Gastrocnemius medialis (tissue), 4 donors: Measurements from ENCODE around the gene RDH13. TPM values are rescaled to one million over a fixed set of nuclear protein-coding genes. Genes with fewer than 3 reads are reported as not detected.
A peak's percentile ranks its signal among the peaks of the same experiment; 100 is the strongest.

ENCODE experiments used
- ATAC-seq, 2 donors: fragments of 150-250 bp; one replicate each; pipeline ENCODE4 v1.9.1; 2016
- DNase-seq, 2 donors: peaks; one replicate each; pipeline ENCODE4 v3.0.0-alpha.2; 2019
- H3K27ac ChIP-seq, 4 donors: fragments of 200-600 bp; sonication (generic); 1 replicate in 1 of 4; 2 replicates in 3 of 4; pipeline ENCODE4 v1.5.1; 2016 to 2018; ENCODE audit warnings: mild to moderate bottlenecking in 2 of 4, moderate library complexity in 1 of 4
- H3K27me3 ChIP-seq, 3 donors: fragments of 200-600 bp; sonication (generic) in 2 of 3; 1 replicate in 1 of 3; 2 replicates in 2 of 3; pipeline versions ENCODE4 v1.5.1 to v1.6.0; 2016 to 2019; ENCODE audit warnings: mild to moderate bottlenecking in 1 of 3, moderate library complexity in 1 of 3
- H3K36me3 ChIP-seq, 2 donors: fragments of 200-600 bp; sonication (generic) in 1 of 2; one replicate each; pipeline ENCODE4 v1.5.1; 2017 to 2018
- H3K4me1 ChIP-seq, 2 donors: fragments of 200-600 bp; sonication (generic) in 1 of 2; one replicate each; pipeline ENCODE4 v1.5.1; 2016 to 2017; ENCODE audit warnings: mild to moderate bottlenecking in 2 of 2
- H3K4me3 ChIP-seq, 4 donors: fragments of 200-600 bp; sonication (generic) in 3 of 4; 1 replicate in 1 of 4; 2 replicates in 3 of 4; pipeline ENCODE4 v1.5.1; 2016 to 2019; ENCODE audit warnings: mild to moderate bottlenecking in 2 of 4
- H3K9me3 ChIP-seq, 3 donors: fragments of 200-600 bp; sonication (generic) in 2 of 3; 1 replicate in 1 of 3; 2 replicates in 2 of 3; pipeline ENCODE4 v1.5.1; 2016 to 2019
- CTCF ChIP-seq, 5 experiments: fragments of 450-650 bp in 3 of 5; fragments of 200-600 bp in 2 of 5; sonication (generic) in 2 of 5; IDR thresholded peaks in 4 of 5; conservative IDR thresholded peaks in 1 of 5; 1 replicate in 4 of 5; 2 replicates in 1 of 5; pipeline ENCODE4 v1.5.1; 2016 to 2019; ENCODE audit warnings: antibody characterized with exemption in 5 of 5, mild to moderate bottlenecking in 3 of 5, moderate library complexity in 3 of 5
- POLR2A ChIP-seq, 2 donors: fragments of 450-650 bp; IDR thresholded peaks; one replicate each; pipeline ENCODE4 v1.6.1; 2017; ENCODE audit warnings: antibody characterized with exemption in 2 of 2, mild to moderate bottlenecking in 2 of 2, moderate library complexity in 2 of 2
- in situ Hi-C, 4 donors: fragments of 200-750 bp; cut with MboI; loops; one replicate each; pipeline versions ENCODE4 v1.15.0 to v1.8.0; 2017; ENCODE audit warnings: low sequenced_read_pairs in 4 of 4
- intact Hi-C: fragments of 100-400 bp; cut with DNase I; formaldehyde crosslinking; loops from one replicate; pipeline ENCODE4 v1.15.1; 2023; ENCODE audit warnings: low total_unique reads
- total RNA-seq, 4 donors: library from RNA; depleted of rRNA; stranded (reverse); fragments of >200 nt; gene quantifications; one replicate each; pipeline versions ENCODE4 v1.1.0 to v1.2.3, GENCODE V29; 2016

RDH13 gene
- total RNA-seq, 4 donors from 2014 or later, result 5.2 to 10.5 (median 7.6) TPM

GRCh38 chr19:55080968-55081769, 18.2 kb upstream of the RDH13 start:
- H3K27me3 ChIP-seq, result peaks cover 75 to 84% (median 78%) of the 10 kb centered on the region in 3 donors

DNA sequence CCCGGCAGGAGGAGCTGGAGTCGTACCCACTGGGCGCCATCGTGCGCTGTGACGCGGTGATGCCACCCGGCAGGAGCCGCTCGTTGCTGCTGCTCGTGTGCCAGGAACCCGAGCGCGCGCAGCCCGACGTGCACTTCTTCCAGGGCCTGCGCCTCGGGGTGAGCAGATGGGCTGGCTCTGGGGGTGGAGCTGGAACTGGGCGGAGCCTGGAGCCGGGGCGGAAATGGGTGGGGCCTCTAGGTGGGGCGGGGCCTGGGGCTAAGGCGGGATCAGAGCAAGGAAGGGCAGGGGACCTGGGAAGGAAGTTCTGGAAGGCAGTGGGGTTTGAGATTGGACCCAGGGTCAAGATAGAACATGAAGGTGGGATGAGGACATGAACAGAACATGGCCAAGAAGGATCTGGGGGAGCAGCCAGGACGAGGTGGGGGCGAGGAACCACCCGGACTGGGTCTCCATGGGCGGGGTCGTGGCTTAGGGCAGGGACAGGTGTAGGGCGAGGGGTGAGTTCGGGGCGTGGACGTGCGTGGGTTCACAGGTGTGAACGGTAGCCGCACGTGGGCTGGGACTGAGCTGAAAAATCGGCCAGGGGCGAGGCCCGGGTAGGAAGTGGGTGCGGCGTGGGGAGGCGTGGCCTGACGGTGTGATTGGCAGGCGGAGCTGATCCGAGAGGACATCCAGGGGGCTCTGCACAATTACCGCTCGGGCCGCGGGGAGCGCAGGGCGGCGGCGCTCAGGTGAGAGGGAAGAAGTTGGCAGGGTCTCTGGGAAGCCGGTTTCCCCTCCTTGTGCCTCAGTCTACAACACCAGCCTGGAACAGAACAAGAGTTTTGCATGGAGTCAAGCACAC, 17.4 kb upstream of the RDH13 start:
- Histone ChIP-seq H3K27ac (no peak overlapping the region), H3K36me3 (no peaks in the 10 kb centered on the region), H3K4me1 (peaks cover 6 to 18% of the 10 kb centered on the region in 2 donors), H3K4me3 (peak overlapping the region; percentile 26 to 63 (median 52)), H3K27me3 (peaks cover 66 to 84% (median 72%) of the 10 kb centered on the region in 3 donors), H3K9me3 (no peaks in the 10 kb centered on the region)
- in situ Hi-C loops, result loop anchor here in 1 of 4 donors (10.0 kb wide), 1 partner anchor 84 kb away; the partner anchor contains the start of gene DNAAF3
- DNase-seq (no peak), ATAC-seq (peak; percentile 17 to 61)
- intact Hi-C loops, result no loop called here
- TF ChIP-seq POLR2A (IDR thresholded peaks at IDR 0.05) (no peak), CTCF (IDR thresholded peaks at IDR 0.05 in 4 of 5, conservative IDR thresholded peaks at IDR 0.05 in 1 of 5) (no peak)

More at GRCh38 chr19:55080968-55081769, 18.2 kb upstream of the RDH13 start:
- H3K27ac ChIP-seq, result no peak overlapping the region
- ATAC-seq (peak; percentile 28 to 57), DNase-seq (peak; percentile 34 to 48)
- no peaks in the 10 kb centered on the region for H3K36me3 ChIP-seq
- H3K4me1 ChIP-seq, result peaks cover 6 to 19% of the 10 kb centered on the region in 2 donors
- no peaks in the 10 kb centered on the region for H3K9me3 ChIP-seq
- in situ Hi-C loops (loop anchor here in 1 of 4 donors (10.0 kb wide), 1 partner anchor 84 kb away; the partner anchor contains the start of gene DNAAF3), intact Hi-C loops (no loop called here)
- H3K4me3 ChIP-seq, result peak overlapping the region; percentile 45 to 63 (median 52)
- TF ChIP-seq CTCF (IDR thresholded peaks at IDR 0.05 in 4 of 5, conservative IDR thresholded peaks at IDR 0.05 in 1 of 5) (no peak), POLR2A (IDR thresholded peaks at IDR 0.05) (no peak)

GRCh38 chr19:55079400-55080038, 16.6 kb upstream of the RDH13 start:
- H3K27ac ChIP-seq, result no peak overlapping the region
- H3K9me3 ChIP-seq, result no peaks in the 10 kb centered on the region
- intact Hi-C loops (no loop called here), in situ Hi-C loops (loop anchor here in 1 of 4 donors (10.0 kb wide), 1 partner anchor 85 kb away; the partner anchor contains the start of gene DNAAF3)
- ATAC-seq (no peak), DNase-seq (no peak)
- no peaks in the 10 kb centered on the region for H3K36me3 ChIP-seq
- H3K27me3 ChIP-seq, result peaks cover 61 to 80% (median 71%) of the 10 kb centered on the region in 3 donors
- H3K4me3 ChIP-seq, result no peak overlapping the region
- TF ChIP-seq CTCF (IDR thresholded peaks at IDR 0.05 in 4 of 5, conservative IDR thresholded peaks at IDR 0.05 in 1 of 5), result no peak
- TF ChIP-seq POLR2A (IDR thresholded peaks at IDR 0.05), result no peak
- peaks cover 6 to 18% of the 10 kb centered on the region in 2 donors for H3K4me1 ChIP-seq

- Histone ChIP-seq H3K4me3 (no peak overlapping the region), H3K4me1 (peaks cover 6 to 18% of the 10 kb centered on the region in 2 donors), H3K27ac (no peak overlapping the region), H3K36me3 (no peaks in the 10 kb centered on the region), H3K27me3 (peaks cover 56 to 78% (median 66%) of the 10 kb centered on the region in 3 donors), H3K9me3 (no peaks in the 10 kb centered on the region)
- no peak for DNase-seq
- in situ Hi-C loops, result no loop called here
- intact Hi-C loops, result no loop called here
- no peak for ATAC-seq
- TF ChIP-seq CTCF (IDR thresholded peaks at IDR 0.05 in 4 of 5, conservative IDR thresholded peaks at IDR 0.05 in 1 of 5) (no peak), POLR2A (IDR thresholded peaks at IDR 0.05) (no peak)
These were observed 16.0 kb upstream of the RDH13 start for GRCh38 chr19:55078996-55079395.
